ENCODE results near the gene SLC15A1.
A peak's percentile ranks its signal among the peaks of the same experiment; 100 is the strongest.

SLC15A1 gene

GRCh38 chr13:98664047-98664446 is 88.4 kb downstream of the SLC15A1 start:
- H3K4me3 ChIP-seq (ENCODE audit: low read depth, low read length), result no peak overlapping the region
- no peak for TF ChIP-seq CTCF (IDR thresholded peaks at IDR 0.05; ENCODE audit: low read depth, low read length)

- H3K4me3 ChIP-seq (ENCODE audit: low read depth, low read length), result no peak overlapping the region
- no peak for TF ChIP-seq CTCF (IDR thresholded peaks at IDR 0.05; ENCODE audit: low read depth, low read length)
Observed at GRCh38 chr13:98658131-98658530, 94.3 kb downstream of the SLC15A1 start.

DNA sequence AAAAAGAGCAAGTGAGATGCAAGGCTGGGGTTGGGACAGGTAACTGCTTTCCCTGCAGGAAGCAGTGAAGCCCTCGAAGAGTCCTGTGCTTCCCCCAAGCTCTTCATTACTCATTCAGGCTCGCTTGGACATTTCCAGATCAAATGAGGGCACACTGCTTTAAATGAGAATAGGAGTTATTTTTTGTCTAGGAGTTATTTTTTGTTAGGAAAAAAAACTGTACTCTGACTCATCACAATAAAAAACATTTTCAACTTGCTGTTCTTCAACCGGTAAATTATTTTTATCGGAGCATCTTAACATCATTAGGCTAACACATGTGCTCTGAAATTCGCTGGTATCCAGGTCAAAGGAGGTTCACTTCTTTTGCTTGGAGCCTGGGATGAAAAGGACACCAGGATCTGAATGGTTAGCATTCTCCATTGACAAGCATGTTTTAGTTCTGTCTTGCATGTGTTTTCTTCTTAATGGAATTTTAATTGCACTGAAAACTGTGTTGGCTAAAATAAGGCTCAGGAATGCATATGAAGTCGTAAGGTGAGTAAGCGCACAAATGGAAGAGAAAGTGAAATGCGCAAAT is 94.9 kb downstream of the SLC15A1 start:
- no peak overlapping the region for H3K4me3 ChIP-seq (ENCODE audit: low read depth, low read length)
- TF ChIP-seq CTCF (IDR thresholded peaks at IDR 0.05; ENCODE audit: low read depth, low read length), result no peak

GRCh38 chr13:98656223-98656622 is 96.2 kb downstream of the SLC15A1 start:
- no peak overlapping the region for H3K4me3 ChIP-seq (ENCODE audit: low read depth, low read length)
- no peak for TF ChIP-seq CTCF (IDR thresholded peaks at IDR 0.05; ENCODE audit: low read depth, low read length)

DNA sequence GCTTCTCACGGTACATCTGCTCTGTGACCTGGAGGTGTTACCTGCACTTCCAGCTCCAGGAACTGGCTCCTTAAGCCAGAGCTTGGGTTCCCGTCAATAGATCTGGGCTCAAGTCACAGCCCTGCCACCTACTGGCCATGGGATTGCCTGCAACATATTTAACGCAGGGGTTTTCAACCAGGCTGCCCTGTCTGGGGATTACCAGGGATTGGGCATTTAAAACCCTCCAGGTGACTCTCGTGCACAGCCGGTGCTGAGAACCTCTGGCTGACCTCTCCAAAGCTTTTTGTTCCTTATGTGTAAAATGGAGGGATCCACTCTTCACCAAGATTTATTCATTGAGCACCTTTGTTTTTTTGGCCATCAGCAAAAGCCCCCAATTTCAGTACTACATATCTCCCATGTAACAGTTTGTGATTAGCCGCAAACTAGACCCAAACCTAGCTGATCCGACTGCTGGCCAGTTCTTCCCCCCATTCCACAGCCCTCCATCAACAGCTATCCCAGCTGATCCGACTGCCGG is 98.9 kb downstream of the SLC15A1 start:
- H3K4me3 ChIP-seq (ENCODE audit: low read depth, low read length), result no peak overlapping the region
- TF ChIP-seq CTCF (IDR thresholded peaks at IDR 0.05; ENCODE audit: low read depth, low read length), result peak; percentile 91

DNA sequence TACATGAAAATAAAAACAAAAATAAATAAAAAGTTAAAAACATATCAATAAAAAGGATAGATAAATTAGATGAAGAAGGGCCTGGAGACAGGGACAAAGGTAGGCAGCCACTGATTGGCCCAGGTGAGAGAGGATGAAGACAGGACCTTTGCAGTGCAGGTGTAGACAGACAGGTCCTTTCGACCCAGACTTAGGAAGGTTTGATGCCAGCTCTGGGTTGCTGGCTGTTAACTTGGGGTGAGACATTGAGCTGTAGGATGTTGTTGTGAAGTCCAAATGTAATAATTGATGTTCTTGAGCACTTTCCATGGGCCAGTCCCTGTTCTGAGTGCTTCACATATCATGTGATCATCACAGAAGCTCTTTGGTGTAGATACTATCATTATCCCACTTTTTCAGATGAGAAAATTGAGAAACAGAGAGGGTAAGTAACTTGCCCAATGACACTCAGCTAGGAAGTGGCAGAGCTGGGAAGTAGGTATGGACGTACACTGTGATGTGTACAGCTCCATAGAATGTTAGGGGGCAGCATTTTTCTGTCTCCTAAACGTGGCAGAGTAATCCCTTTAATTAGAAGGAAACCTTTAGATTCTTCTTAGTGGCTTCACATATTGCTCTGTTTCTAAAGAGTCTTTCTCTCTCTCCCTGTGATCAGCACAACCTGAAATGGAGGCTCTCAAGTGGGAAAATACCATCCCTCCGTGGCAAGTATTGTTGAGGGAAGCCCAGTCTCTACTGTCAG is 99.6 kb downstream of the SLC15A1 start:
- no peak overlapping the region for H3K4me3 ChIP-seq (ENCODE audit: low read depth, low read length)
- TF ChIP-seq CTCF (IDR thresholded peaks at IDR 0.05; ENCODE audit: low read depth, low read length), result no peak

- TF ChIP-seq CTCF (IDR thresholded peaks at IDR 0.05; ENCODE audit: low read depth, low read length), result no peak
- H3K4me3 ChIP-seq (ENCODE audit: low read depth, low read length), result no peak overlapping the region
Observed at GRCh38 chr13:98652276-98652675, 100.2 kb downstream of the SLC15A1 start.
